ENCODE measurements around the gene SH3BP4. TPM values are rescaled to one million over a fixed set of nuclear protein-coding genes. Genes with fewer than 3 reads are reported as not detected.

SH3BP4 gene
- total RNA-seq, 1 donor from 2014 or later = 115 TPM

DNA sequence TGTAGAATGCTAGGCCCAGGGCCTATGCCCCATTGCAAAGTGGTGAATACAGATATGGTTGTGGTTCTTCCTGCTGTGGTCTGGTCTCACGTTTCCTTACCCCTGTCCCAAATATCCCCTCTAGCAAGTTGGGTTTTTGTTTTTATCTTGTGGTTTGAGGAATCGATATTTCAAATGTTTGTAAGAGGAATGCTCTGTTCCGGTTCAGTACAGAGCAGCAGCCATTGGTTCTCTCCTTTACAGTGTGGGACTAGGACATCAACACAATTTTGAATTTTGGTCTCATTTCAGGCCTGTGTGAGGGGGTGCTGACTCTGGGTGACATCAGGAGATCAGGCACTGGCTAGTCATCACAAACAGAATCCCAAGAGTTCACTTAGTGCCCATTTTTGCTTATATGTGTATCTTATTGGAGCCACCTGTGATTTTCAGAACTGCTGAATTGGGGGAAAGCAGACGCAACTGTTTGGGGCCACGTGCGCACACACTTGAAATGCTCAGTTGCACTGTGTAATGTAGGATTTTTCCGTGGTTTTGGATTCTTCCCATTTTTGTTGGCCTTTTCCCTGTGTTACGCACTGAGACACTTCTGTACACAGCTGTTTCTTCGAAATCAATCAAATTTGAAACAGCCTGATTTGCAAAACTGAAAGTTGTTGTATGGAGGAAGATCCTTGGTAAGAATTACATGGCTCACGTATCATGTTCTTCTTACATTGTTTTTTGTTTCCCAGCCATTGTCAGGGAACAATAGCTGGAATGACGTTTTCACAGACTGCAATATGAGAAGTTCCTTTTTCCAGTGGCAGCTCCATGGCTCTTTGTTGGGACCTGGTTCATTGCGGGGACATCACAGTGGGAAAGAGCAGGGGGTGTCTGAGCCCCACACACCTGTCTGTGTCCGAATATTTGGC lies 8.6 kb downstream of the SH3BP4 start:
- Histone ChIP-seq H3K27me3 (ENCODE audit: control insufficient read depth, insufficient read depth, low read length) (no peaks in the 10 kb centered on the region), H3K4me3 (ENCODE audit: low read depth, low read length) (no peak overlapping the region), H3K36me3 (ENCODE audit: control insufficient read depth, insufficient read depth, low read length) (no peaks in the 10 kb centered on the region)
- TF ChIP-seq, protein P1, sequence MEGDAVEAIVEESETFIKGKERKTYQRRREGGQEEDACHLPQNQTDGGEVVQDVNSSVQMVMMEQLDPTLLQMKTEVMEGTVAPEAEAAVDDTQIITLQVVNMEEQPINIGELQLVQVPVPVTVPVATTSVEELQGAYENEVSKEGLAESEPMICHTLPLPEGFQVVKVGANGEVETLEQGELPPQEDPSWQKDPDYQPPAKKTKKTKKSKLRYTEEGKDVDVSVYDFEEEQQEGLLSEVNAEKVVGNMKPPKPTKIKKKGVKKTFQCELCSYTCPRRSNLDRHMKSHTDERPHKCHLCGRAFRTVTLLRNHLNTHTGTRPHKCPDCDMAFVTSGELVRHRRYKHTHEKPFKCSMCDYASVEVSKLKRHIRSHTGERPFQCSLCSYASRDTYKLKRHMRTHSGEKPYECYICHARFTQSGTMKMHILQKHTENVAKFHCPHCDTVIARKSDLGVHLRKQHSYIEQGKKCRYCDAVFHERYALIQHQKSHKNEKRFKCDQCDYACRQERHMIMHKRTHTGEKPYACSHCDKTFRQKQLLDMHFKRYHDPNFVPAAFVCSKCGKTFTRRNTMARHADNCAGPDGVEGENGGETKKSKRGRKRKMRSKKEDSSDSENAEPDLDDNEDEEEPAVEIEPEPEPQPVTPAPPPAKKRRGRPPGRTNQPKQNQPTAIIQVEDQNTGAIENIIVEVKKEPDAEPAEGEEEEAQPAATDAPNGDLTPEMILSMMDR (IDR thresholded peaks at IDR 0.05; ENCODE audit: insufficient read depth, low read length, poor library complexity, severe bottlenecking) = no peak
- no peak for DNase-seq (ENCODE audit: low read depth)

DNA sequence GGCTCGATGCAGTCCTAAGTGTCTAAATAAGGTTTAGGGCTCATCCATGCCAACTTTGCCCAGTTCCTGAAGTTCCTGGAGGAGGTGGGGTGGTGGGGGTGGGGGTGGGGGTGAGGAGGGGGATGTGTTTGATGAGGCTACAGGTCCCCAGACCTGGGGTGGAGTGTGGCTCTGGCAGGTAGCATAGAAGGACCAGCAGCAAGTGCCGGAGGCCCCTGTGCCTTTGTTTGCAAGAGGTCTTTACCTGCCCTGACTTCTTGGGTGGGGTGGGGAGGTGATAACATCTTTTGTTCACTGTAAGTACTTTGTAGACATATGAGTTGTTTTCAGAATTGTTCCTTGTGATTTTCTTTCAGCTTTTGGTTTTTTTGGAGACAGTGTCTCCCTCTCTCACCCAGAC lies 10.0 kb downstream of the SH3BP4 start:
- Histone ChIP-seq H3K4me3 (ENCODE audit: low read depth, low read length) (no peak overlapping the region), H3K36me3 (ENCODE audit: control insufficient read depth, insufficient read depth, low read length) (no peaks in the 10 kb centered on the region), H3K27me3 (ENCODE audit: control insufficient read depth, insufficient read depth, low read length) (no peaks in the 10 kb centered on the region)
- TF ChIP-seq, protein P1 (IDR thresholded peaks at IDR 0.05; ENCODE audit: insufficient read depth, low read length, poor library complexity, severe bottlenecking) = no peak
- DNase-seq (ENCODE audit: low read depth) = no peak

GRCh38 chr2:234963773-234964615 lies 12.2 kb downstream of the SH3BP4 start:
- no peak for DNase-seq (ENCODE audit: low read depth)
- H3K4me3 ChIP-seq (ENCODE audit: low read depth, low read length) = no peak overlapping the region
- no peaks in the 10 kb centered on the region for H3K27me3 ChIP-seq (ENCODE audit: control insufficient read depth, insufficient read depth, low read length)
- H3K36me3 ChIP-seq (ENCODE audit: control insufficient read depth, insufficient read depth, low read length) = no peaks in the 10 kb centered on the region
- TF ChIP-seq, protein P1 (IDR thresholded peaks at IDR 0.05; ENCODE audit: insufficient read depth, low read length, poor library complexity, severe bottlenecking) = no peak

GRCh38 chr2:234964631-234965461 lies 13.0 kb downstream of the SH3BP4 start:
- no peak for DNase-seq (ENCODE audit: low read depth)
- Histone ChIP-seq H3K27me3 (ENCODE audit: control insufficient read depth, insufficient read depth, low read length) (no peaks in the 10 kb centered on the region), H3K4me3 (ENCODE audit: low read depth, low read length) (no peak overlapping the region), H3K36me3 (ENCODE audit: control insufficient read depth, insufficient read depth, low read length) (no peaks in the 10 kb centered on the region)
- TF ChIP-seq, protein P1 (IDR thresholded peaks at IDR 0.05; ENCODE audit: insufficient read depth, low read length, poor library complexity, severe bottlenecking) = no peak

DNA sequence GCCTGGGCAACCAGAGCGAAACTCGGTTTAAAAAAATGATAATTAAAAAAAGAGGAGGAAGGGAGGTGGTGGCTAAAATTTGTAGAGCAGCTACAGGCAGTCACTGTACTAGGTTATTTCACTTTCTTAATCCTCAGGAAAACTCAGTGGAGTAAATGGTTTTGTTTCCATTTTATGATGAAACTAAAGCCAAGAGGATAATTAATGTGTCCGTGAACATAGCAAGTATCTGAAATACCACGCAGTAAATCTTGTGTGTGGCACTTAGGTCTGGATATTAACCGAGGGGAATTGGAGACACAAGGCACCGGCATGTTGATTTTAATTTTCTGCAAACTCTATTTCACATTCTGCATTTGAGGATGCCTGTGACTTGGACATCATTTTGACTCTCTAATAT lies 14.5 kb downstream of the SH3BP4 start:
- TF ChIP-seq, protein P1 (IDR thresholded peaks at IDR 0.05; ENCODE audit: insufficient read depth, low read length, poor library complexity, severe bottlenecking) = no peak
- no peak overlapping the region for H3K4me3 ChIP-seq (ENCODE audit: low read depth, low read length)
- H3K27me3 ChIP-seq (ENCODE audit: control insufficient read depth, insufficient read depth, low read length) = no peaks in the 10 kb centered on the region
- no peak for DNase-seq (ENCODE audit: low read depth)
- no peaks in the 10 kb centered on the region for H3K36me3 ChIP-seq (ENCODE audit: control insufficient read depth, insufficient read depth, low read length)
